Fibroblast of mammary gland (primary cell): Measurements from ENCODE around the gene SUN5.

Experiments
- DNase-seq: peaks from one replicate; pipeline ENCODE4 v3.0.0-alpha.2; 2010; ENCODE audit warnings: low read depth
- H3K4me3 ChIP-seq: 2 replicates; pipeline ENCODE4 v1.5.1; 2011; ENCODE audit warnings: low read depth, mild to moderate bottlenecking, low read length, moderate library complexity; ENCODE audit not compliant: control insufficient read depth
- TF ChIP-seq, protein P1 (sequence below): conservative IDR thresholded peaks from 2 replicates; pipeline ENCODE4 v1.5.1; 2011; ENCODE audit warnings: low read depth, low read length, inconsistent platforms; ENCODE audit not compliant: control insufficient read depth, insufficient read depth

SUN5 gene

DNA sequence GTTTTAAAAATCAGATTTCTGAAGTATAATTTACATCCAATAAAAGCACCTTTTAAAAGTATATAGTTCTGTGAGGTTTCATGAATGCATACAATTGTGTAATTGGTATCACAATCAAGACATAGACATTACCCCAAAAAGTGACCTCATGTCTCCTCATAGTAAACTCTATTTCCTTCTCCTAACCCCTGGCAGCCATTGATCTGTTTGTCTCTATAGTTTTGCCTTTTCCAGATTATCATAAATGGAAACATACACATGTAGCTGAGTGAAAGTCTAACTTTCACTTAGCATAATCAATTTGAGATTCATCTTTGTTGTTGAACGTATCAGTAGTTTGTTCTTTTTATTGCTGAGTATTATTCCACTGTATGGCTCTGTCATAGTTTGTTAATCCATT, 57.6 kb downstream of the SUN5 start:
- no peak for DNase-seq
- TF ChIP-seq, protein P1, sequence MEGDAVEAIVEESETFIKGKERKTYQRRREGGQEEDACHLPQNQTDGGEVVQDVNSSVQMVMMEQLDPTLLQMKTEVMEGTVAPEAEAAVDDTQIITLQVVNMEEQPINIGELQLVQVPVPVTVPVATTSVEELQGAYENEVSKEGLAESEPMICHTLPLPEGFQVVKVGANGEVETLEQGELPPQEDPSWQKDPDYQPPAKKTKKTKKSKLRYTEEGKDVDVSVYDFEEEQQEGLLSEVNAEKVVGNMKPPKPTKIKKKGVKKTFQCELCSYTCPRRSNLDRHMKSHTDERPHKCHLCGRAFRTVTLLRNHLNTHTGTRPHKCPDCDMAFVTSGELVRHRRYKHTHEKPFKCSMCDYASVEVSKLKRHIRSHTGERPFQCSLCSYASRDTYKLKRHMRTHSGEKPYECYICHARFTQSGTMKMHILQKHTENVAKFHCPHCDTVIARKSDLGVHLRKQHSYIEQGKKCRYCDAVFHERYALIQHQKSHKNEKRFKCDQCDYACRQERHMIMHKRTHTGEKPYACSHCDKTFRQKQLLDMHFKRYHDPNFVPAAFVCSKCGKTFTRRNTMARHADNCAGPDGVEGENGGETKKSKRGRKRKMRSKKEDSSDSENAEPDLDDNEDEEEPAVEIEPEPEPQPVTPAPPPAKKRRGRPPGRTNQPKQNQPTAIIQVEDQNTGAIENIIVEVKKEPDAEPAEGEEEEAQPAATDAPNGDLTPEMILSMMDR, result no peak
- H3K4me3 ChIP-seq, result no peak overlapping the region

DNA sequence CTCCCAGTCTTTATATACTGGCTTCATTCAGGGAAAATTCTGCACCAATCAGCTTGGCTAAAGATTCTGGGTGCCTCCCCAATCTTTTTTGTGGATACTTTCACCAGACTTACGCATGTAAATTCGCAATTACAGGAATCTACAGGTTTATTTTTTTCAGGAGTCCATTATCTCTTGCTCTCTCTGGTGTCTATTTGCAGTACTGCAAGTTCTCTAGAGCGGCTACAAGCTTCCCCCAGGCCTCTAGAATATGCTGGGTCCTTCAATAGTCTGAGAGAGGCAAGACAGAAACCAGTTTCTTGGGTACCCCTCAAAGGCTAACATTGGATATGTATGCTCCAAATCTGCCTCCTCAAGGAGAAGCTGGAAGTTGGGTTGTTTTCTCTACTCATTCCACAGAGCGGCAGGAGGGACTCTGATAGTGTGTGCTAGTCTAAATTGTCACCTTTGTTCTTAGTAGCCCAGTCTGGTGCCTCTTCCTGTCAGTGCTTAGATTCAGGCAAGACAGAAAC, 58.5 kb downstream of the SUN5 start:
- no peak overlapping the region for H3K4me3 ChIP-seq
- DNase-seq, result peak; percentile 21
- TF ChIP-seq, protein P1, result peak; percentile 53

DNA sequence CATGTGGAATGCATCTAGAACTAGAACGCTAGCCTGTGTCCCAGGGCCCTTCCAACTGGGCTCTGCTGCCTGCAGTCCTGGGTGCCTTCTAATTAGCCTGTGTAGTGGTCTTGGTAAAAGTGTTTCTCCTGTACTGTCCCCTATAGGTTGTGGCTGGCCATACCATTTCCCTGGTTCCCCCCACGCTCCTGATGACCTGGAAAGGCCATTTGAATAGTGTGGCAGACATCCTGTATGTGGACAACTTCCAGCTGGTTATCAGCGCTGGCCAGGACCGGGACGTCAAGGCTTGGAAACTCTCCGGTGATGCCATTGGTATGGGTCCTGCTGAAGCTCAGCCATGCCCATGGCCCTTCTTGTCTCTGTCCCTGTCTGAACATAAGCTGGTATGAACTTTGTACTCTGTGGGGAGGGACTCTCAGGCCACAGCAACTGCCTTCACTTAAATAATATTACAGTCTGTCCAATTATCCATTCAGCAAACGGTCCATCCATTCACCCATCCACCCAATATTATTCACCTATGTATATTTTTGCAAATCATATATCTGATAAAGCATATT, 60.7 kb downstream of the SUN5 start:
- H3K4me3 ChIP-seq, result no peak overlapping the region
- DNase-seq, result no peak
- TF ChIP-seq, protein P1, result no peak

DNA sequence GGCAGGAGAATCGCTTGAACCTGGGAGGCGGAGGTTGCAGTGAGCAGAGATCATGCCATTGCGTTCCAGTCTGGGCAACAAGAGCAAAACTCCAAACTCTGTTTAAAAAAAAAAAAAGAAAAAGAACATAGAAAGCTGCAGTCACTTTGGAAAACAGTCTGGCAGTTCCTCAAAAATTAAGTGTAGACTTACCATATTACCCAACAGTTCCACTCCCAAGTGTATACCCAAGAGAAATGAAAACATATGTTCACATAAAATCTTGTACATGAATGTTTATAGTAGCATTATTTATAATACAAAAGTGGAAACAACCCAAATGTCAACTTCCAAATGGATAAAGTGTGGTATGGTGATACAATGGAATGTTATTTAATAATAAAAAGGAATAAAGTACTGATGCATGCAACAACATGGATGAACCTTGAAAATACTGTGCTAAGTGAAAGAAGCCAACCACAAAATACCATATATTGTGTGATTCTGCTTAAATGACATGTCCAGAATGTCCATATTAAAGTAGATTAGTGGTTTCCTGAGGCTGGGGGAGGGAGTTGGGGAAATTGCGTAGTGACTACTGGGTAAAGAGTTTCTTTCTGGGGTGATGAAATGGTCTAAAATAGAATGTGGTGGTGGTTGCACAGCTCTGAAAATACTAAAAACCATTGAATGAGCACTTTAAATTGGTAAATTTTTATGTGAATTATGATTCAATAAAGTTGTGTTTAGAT, 62.9 kb downstream of the SUN5 start:
- peak; percentile 7 for DNase-seq
- TF ChIP-seq, protein P1, result no peak
- no peak overlapping the region for H3K4me3 ChIP-seq

DNA sequence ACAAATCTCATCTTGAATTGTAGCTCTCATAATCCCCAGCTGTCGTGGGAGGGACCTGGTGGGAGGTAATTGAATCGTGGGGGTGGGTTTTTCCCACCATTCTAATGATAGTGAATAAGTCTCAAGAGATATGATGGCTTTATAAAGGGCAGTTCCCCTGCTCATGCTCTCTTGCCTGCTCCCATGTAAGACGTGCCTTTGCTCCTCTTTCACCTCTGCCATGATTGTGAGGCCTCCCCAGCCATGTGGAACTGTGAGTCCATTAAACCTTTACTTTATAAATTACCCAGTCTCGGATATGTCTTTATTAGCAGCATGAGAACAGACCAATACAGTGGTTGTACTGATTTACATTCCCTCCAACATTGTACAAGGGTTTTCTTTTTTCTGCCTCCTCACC, 69.7 kb downstream of the SUN5 start:
- H3K4me3 ChIP-seq, result no peak overlapping the region
- DNase-seq, result no peak
- TF ChIP-seq, protein P1, result no peak
